AG04450 (cell line): ENCODE measurements around the gene TMEM117. TPM values are rescaled to one million over a fixed set of nuclear protein-coding genes. Genes with fewer than 3 reads are reported as not detected.
"Not testable (repeated sequence)": the region's sequence is repeated elsewhere in the genome, so short reads cannot be mapped to it uniquely, and the experiment has no call there.

Experiments used
- CTCF ChIA-PET: fragments of 300-600, 350-600 bp; formaldehyde crosslinking; extraction: SDS; loops from one replicate; lab custom pipeline; 2022; ENCODE audit warnings: antibody characterized with exemption, inconsistent platforms; lab: Charles Lee
- POLR2A ChIA-PET: fragments of 350-600 bp; formaldehyde crosslinking; extraction: SDS; loops from one replicate; lab custom pipeline; 2021; ENCODE audit warnings: antibody characterized with exemption, inconsistent platforms; lab: Yijun Ruan, JAX
- DNase-seq: peaks from one replicate; pipeline ENCODE4 v3.0.0-alpha.2; 2011; ENCODE audit warnings: low read depth, low spot score
- H3K27ac ChIP-seq: one replicate; pipeline ENCODE4 v1.5.1; 2012; ENCODE audit warnings: low read depth, low read length, control low read depth
- H3K27me3 ChIP-seq: one replicate; pipeline ENCODE4 v1.6.0; 2012; ENCODE audit warnings: low read length; ENCODE audit not compliant: control insufficient read depth, insufficient read depth
- H3K4me3 ChIP-seq: 2 replicates; pipeline ENCODE4 v1.5.1; 2011; ENCODE audit warnings: mild to moderate bottlenecking, low read depth, low read length, control low read depth
- H3K9me3 ChIP-seq: 2 replicates; pipeline ENCODE4 v1.5.1; 2012; ENCODE audit warnings: low read length; ENCODE audit not compliant: control insufficient read depth, insufficient read depth
- polyA plus RNA-seq: library from polyadenylated mRNA; depleted of rRNA; stranded (reverse); fragments of >200 nt; gene quantifications from 2 replicates; pipeline ENCODE4 v1.2.3, GENCODE V29; 2011
- TF ChIP-seq, protein P1 (sequence below): IDR thresholded peaks from 2 replicates; pipeline ENCODE4 v1.5.1; 2011; ENCODE audit warnings: low read depth, low read length, control low read depth, inconsistent platforms

Gene TMEM117
- polyA plus RNA-seq, 1 experiment, result 11.3 TPM

DNA sequence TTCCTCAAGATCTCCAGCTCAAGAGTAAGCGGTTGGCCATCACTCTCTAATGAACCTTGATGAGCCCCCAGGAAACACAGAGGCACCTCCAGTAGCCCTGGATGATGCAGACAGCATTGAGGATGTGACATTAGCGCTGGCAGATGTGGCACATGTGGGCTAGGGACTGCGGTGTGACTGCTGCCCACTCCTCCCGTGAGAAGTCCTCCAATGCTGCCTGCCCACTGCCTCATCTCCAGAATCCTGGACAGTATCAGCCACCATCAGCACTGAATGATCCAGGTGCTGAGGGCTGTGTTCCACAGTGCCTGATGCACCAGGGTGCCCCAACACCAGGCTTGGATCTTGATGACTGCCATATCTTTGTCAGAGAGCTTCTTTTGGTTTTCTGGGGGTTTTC is 412.6 kb downstream of the TMEM117 start:
- Histone ChIP-seq H3K27me3 (no peaks in the 10 kb centered on the region), H3K4me3 (no peak overlapping the region), H3K9me3 (no peaks in the 10 kb centered on the region), H3K27ac (no peak overlapping the region)
- TF ChIP-seq, protein P1, sequence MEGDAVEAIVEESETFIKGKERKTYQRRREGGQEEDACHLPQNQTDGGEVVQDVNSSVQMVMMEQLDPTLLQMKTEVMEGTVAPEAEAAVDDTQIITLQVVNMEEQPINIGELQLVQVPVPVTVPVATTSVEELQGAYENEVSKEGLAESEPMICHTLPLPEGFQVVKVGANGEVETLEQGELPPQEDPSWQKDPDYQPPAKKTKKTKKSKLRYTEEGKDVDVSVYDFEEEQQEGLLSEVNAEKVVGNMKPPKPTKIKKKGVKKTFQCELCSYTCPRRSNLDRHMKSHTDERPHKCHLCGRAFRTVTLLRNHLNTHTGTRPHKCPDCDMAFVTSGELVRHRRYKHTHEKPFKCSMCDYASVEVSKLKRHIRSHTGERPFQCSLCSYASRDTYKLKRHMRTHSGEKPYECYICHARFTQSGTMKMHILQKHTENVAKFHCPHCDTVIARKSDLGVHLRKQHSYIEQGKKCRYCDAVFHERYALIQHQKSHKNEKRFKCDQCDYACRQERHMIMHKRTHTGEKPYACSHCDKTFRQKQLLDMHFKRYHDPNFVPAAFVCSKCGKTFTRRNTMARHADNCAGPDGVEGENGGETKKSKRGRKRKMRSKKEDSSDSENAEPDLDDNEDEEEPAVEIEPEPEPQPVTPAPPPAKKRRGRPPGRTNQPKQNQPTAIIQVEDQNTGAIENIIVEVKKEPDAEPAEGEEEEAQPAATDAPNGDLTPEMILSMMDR, result no peak
- CTCF ChIA-PET, result no interaction called here
- no peak for DNase-seq
- POLR2A ChIA-PET, result no interaction called here

DNA sequence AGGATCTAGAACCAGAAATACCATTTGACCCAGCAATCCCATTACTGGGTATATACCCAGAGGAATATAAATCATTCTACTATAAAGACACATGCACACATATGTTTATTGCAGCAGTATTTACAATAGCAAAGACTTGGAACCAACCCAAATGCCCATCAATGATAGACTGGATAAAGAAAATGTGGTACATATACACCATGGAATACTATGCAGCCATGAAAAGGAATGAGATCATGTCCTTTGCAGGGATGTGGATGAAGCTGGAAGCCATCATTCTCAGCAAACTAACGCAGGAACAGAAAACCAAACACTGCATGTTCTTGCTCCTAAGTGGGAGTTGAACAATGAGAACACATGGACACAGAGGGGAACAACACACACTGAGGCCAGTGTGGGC is 414.6 kb downstream of the TMEM117 start:
- H3K4me3 ChIP-seq, H3K27me3 ChIP-seq, POLR2A ChIA-PET, CTCF ChIA-PET, H3K9me3 ChIP-seq, H3K27ac ChIP-seq, DNase-seq: not testable (repeated sequence)

DNA sequence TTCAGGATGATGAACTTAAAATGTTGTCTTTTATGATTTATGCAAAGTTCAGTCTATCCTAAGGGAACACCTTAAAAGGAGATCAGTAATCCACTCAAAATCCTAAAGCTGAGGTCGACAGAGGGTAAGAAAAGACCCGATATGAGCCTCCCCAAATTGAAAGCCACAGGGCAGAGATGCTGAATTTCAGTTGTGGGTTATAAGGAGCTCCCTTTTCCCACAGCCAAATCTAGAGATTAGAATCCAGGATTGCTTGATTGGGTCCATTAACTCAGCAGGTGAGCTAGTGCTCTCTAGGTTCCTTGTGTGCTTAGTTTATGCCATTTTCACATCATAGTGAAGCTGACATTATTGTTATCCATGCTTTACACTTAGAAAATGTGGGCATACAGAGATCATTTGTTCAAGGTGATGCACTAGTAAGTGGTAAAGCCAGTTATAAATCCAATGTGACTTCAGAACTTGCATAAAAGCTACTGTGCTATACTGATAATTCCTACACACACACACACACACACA is 417.5 kb downstream of the TMEM117 start:
- ChIA-PET CTCF (no interaction called here), POLR2A (no interaction called here)
- H3K27me3 ChIP-seq, result no peaks in the 10 kb centered on the region
- no peak overlapping the region for H3K27ac ChIP-seq
- no peak overlapping the region for H3K4me3 ChIP-seq
- no peak for DNase-seq
- no peaks in the 10 kb centered on the region for H3K9me3 ChIP-seq
- TF ChIP-seq, protein P1, result no peak

DNA sequence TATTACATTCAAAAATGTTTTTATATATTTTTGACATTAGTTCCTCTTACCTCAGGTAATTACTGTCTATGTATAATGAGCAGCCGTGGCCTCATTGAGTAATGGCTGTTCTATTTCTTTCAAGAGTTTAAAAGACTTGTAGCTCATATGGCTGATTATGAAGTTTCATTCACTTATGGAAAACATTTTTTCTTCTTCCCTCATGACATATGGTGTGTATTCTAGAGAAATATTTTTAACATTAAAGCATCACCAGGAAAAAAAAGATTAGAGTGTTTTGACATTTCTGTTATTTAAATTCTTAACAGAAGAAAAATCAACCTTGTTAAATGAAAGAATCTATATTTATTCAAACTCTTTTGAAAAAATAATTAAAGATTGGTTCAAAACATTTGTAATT is 422.4 kb downstream of the TMEM117 start:
- Histone ChIP-seq H3K27me3 (no peaks in the 10 kb centered on the region), H3K4me3 (no peak overlapping the region), H3K9me3 (no peaks in the 10 kb centered on the region), H3K27ac (no peak overlapping the region)
- ChIA-PET CTCF (no interaction called here), POLR2A (no interaction called here)
- TF ChIP-seq, protein P1, result no peak
- DNase-seq, result no peak

DNA sequence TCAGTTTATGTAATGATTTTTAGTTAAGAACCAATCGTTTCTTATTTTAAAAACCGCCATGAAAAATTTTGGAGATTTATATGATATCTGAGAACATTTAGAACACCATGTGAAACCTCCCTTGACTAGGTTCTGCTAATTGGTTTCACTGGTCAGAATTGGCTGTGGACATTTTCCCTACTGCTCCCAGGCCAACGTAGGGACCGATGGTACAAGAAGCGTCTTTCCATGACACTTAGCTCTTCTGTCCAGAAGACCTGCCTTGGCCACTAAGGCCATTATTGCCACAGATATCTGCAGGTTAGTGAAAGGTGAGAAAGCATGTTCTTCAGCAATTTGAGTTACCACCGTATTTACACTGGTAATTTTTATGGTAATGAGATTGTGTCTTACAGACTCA is 424.0 kb downstream of the TMEM117 start:
- no peak overlapping the region for H3K27ac ChIP-seq
- no peak overlapping the region for H3K4me3 ChIP-seq
- DNase-seq, result no peak
- POLR2A ChIA-PET, result no interaction called here
- CTCF ChIA-PET, result no interaction called here
- TF ChIP-seq, protein P1, result no peak
- no peaks in the 10 kb centered on the region for H3K27me3 ChIP-seq
- no peaks in the 10 kb centered on the region for H3K9me3 ChIP-seq

DNA sequence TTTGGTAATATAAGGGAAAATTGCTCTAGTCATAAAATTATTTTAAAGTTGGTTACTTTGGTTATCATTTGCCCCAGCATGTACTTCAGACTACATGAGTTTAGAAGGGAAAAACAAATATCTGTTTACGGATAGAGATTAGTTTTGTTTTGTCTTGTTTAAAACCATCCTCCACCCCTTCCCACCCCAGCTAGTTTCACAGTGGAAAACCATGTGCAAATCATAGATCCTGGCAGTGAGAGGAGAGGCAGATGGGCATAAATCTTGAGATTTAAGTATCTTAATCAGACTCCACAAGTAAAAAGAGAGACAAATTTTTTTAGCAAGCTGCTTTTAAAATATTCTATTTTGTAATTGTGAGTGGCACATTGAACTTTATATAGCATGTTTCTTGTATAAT is 424.7 kb downstream of the TMEM117 start:
- Histone ChIP-seq H3K27me3 (no peaks in the 10 kb centered on the region), H3K4me3 (no peak overlapping the region), H3K9me3 (no peaks in the 10 kb centered on the region), H3K27ac (no peak overlapping the region)
- ChIA-PET CTCF (no interaction called here), POLR2A (no interaction called here)
- TF ChIP-seq, protein P1, result no peak
- no peak for DNase-seq
